ENCODE data around the gene TLE3.
A peak's percentile ranks its signal among the peaks of the same experiment; 100 is the strongest.

TLE3 gene

GRCh38 chr15:70066004-70066403, 31.7 kb downstream of the TLE3 start:
- DNase-seq (ENCODE audit: low read depth) = no peak
- no peak for TF ChIP-seq CTCF (conservative IDR thresholded peaks at IDR 0.05; ENCODE audit: low read length)
- H3K4me3 ChIP-seq (ENCODE audit: low read length) = no peak overlapping the region

DNA sequence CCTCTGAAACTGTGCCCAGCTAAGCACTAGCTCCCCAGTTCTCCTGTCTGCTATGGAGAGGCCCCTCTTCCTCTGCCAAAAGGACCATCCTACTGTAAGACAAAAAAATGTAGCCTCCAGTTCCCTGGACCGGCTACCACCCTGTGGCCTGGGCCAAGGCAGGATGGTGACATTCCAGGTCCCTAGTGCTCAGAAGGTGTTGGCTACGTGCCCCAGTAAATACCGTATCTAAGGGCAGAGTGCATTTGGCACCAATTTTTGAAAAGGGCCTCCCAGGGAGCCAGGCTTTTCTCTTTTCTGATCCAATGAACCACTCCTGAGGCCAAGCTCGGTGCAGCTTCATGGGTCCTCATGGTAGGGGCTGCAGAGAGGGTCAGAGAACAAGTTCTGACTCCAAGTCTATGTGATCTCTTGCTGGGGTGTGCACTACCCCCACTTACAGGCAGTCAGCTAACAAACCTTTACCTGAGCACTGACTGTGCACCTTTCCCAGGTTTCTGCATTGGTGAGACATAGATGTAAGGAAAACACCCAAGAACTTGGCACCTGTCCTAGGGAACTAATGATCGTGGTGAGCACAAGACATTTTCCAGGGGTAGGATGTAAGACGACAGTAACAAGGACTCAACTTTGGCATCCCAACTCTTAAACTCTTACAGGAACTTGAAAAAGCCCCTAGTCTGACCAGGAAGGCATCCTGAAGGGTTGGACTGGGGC, 32.6 kb downstream of the TLE3 start:
- no peak for DNase-seq (ENCODE audit: low read depth)
- TF ChIP-seq CTCF (conservative IDR thresholded peaks at IDR 0.05; ENCODE audit: low read length) = no peak
- H3K4me3 ChIP-seq (ENCODE audit: low read length) = no peak overlapping the region

- H3K4me3 ChIP-seq (ENCODE audit: low read length) = no peak overlapping the region
- no peak for DNase-seq (ENCODE audit: low read depth)
- no peak for TF ChIP-seq CTCF (conservative IDR thresholded peaks at IDR 0.05; ENCODE audit: low read length)
These were observed 33.3 kb downstream of the TLE3 start for GRCh38 chr15:70064441-70064840.

GRCh38 chr15:70063980-70064379, 33.7 kb downstream of the TLE3 start:
- no peak for TF ChIP-seq CTCF (conservative IDR thresholded peaks at IDR 0.05; ENCODE audit: low read length)
- no peak overlapping the region for H3K4me3 ChIP-seq (ENCODE audit: low read length)
- DNase-seq (ENCODE audit: low read depth) = no peak

DNA sequence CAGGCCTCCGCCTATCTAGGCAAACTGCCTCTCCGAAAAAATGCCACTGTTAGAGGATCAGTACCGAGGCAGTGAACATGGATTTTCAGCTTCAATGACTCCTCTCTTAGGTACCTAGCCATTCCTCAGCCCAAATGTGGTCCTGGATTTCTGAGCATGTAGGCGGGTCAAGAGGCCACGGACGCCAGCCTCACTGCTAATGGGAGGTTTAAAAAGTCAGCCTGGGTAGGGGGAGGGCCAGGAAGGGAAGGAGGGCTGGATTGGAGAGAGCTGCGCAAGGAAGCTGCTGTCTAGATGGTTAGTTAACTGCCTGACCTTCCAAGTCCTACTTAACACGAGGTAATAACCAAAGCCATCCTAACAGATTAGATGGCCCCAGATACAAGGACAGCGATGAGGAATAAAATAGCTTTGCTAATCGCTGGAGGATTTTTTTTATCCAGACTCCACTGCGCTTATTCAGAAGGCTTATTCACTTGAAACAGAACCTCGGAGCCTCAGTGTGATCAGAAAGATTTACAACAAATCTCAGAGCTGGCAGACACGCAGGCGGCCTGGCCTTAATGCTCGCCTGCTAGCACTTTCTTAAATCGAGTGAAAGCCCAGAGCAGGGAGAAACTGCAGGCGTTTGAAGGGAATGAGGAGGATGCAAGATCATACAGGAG, 34.3 kb downstream of the TLE3 start:
- TF ChIP-seq CTCF (conservative IDR thresholded peaks at IDR 0.05; ENCODE audit: low read length) = no peak
- no peak overlapping the region for H3K4me3 ChIP-seq (ENCODE audit: low read length)
- no peak for DNase-seq (ENCODE audit: low read depth)

GRCh38 chr15:70062321-70062956, 35.3 kb downstream of the TLE3 start:
- DNase-seq (ENCODE audit: low read depth) = peak; percentile 97
- TF ChIP-seq CTCF (conservative IDR thresholded peaks at IDR 0.05; ENCODE audit: low read length) = no peak
- no peak overlapping the region for H3K4me3 ChIP-seq (ENCODE audit: low read length)

All from AG10803 (cell line).